ENCODE measurements around the gene KIAA1671. TPM values are rescaled to one million over a fixed set of nuclear protein-coding genes. Genes with fewer than 3 reads are reported as not detected.
"Not testable (repeated sequence)": the region's sequence is repeated elsewhere in the genome, so short reads cannot be mapped to it uniquely, and the experiment has no call there.

KIAA1671 gene
- total and polyA plus RNA-seq, 2 donors = 13.0 to 19.0 TPM

DNA sequence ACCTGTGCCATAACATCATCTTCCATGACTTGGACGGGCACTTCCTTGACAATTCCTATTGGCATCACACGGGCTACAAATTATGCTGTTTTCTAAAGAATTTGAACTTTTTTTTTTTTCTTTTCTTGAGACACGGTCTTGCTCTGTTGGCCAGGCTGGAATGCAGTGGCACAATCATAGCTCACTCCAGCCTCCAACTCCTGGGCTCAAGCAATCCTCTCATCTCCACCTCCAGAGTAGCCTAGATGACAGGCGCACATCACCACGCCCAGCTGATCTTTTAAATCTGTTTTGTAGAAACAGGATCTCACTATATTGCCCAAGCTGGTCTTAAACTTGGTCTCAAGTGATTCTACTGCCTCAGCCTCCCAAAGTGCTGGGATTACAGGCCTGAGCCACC is 243.8 kb downstream of the KIAA1671 start:
- no peak for DNase-seq (ENCODE audit: extremely low spot score)
- Histone ChIP-seq H3K4me1 (ENCODE audit: insufficient read depth) (no peaks in the 10 kb centered on the region), H3K27ac (ENCODE audit: low read depth) (no peak overlapping the region), H3K36me3 (ENCODE audit: insufficient read depth) (no peaks in the 10 kb centered on the region), H3K4me3 (ENCODE audit: low read depth, low read length) (no peak overlapping the region)
- WGBS = 86% methylated on average over 5 of the region's 5 CpGs

GRCh38 chr22:25197340-25197739 is 244.8 kb downstream of the KIAA1671 start:
- Histone ChIP-seq H3K36me3 (ENCODE audit: insufficient read depth) (no peaks in the 10 kb centered on the region), H3K27ac (ENCODE audit: low read depth) (no peak overlapping the region), H3K4me3 (ENCODE audit: low read depth, low read length) (no peak overlapping the region), H3K4me1 (ENCODE audit: insufficient read depth) (no peaks in the 10 kb centered on the region)
- 87% methylated on average over 4 of the region's 4 CpGs for WGBS
- DNase-seq (ENCODE audit: extremely low spot score) = no peak

DNA sequence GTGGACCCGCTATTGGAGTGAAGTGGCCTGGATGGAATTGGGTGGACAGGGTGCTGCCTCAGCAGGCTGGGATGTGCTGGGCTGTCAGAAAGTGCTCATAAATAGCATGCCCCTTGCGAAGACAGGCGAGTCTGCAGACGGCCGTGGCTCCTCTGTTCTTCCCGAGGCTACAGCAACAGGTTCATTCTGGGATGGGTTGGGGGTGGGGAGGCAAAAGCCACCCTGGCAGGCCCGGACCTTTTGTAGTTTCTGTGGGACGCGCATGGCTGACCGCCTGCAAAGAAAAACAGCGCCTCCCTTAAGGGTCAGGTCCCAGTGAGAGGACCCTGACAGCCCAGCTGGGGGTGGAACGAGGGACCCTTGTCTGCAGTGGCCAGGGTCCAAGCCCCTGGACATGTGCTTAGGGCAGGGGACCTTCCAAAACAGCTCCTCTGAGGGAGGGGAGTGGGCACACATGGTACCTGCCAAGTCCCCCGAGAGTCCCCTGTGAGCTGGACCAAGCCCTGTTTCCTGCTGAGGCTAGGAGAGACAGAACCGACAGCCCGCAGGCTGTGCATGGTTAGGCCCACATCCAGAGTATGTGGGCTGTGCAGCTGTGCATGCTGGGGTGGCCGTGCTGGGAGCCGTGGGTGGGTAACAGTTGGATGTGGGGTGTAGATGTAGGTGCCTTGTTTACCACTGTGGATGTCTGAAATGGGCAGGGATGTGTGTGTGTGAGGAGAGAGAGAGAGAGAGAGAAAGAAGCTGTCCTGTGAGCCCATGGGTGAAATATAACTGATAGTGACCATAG is 247.4 kb downstream of the KIAA1671 start, which contains the start of gene CRYBB3:
Gene CRYBB3 (plus strand): TSS at position 128 of the 790 bp plus-strand sequence. CDS start 1,539 bp downstream, outside the sequence.
- no peak within 1 kb of the TSS for H3K27ac ChIP-seq (ENCODE audit: low read depth)
- H3K4me3 ChIP-seq (ENCODE audit: low read depth, low read length) = no peak within 1 kb of the TSS
- no peaks in the 10 kb centered on the region for H3K4me1 ChIP-seq (ENCODE audit: insufficient read depth)
- H3K36me3 ChIP-seq (ENCODE audit: insufficient read depth) = no peaks in the 10 kb centered on the region
- WGBS = 67% methylated on average over 17 of the region's 17 CpGs
- no peak for DNase-seq (ENCODE audit: extremely low spot score)

- no peaks in the 10 kb centered on the region for H3K4me1 ChIP-seq (ENCODE audit: insufficient read depth)
- 82% methylated on average over 7 of the region's 7 CpGs for WGBS
- no peak overlapping the region for H3K4me3 ChIP-seq (ENCODE audit: low read depth, low read length)
- DNase-seq (ENCODE audit: extremely low spot score) = no peak
- H3K36me3 ChIP-seq (ENCODE audit: insufficient read depth) = no peaks in the 10 kb centered on the region
- H3K27ac ChIP-seq (ENCODE audit: low read depth) = no peak overlapping the region
Measured at GRCh38 chr22:25200967-25201366, 248.5 kb downstream of the KIAA1671 start.

DNA sequence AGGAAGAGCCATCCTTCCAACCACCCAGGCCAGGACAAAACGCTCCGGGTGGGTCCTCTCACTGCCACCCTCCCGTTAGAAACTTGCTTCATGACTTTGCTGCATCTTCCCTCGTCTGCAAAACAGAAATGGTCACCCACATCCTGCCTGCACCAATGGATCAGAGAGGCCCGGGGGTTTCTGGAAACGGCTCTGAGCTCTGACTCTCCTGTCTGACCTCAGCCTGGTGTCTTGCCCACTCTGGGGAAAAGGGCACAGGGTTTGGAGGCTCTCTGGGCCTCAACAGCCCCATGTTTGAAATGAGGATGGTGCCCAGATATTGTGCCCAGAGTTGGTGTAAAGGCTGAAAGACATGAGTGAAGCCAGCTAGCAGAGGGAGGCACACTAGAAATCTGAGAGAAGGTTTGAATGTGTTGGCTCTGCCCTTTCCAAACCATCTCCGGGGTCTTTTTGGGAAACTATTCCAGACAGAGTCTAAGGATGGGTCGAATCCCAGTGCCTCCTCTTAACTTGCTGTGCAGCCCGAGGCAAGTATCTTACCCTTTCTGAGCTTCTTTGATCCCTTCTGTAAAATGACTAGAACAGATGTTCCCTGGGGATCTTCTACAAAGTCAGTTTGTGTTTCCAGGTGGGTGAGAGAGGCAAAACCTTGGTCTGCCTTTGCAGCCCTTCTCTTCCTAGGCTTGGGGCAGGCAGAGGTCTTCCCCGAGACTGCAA is 249.2 kb downstream of the KIAA1671 start:
- no peak for DNase-seq (ENCODE audit: extremely low spot score)
- WGBS = 68% methylated on average over 10 of the region's 10 CpGs
- H3K4me3 ChIP-seq (ENCODE audit: low read depth, low read length) = no peak overlapping the region
- H3K36me3 ChIP-seq (ENCODE audit: insufficient read depth) = no peaks in the 10 kb centered on the region
- H3K4me1 ChIP-seq (ENCODE audit: insufficient read depth) = no peaks in the 10 kb centered on the region
- no peak overlapping the region for H3K27ac ChIP-seq (ENCODE audit: low read depth)

- Histone ChIP-seq H3K27ac (ENCODE audit: low read depth) (no peak overlapping the region), H3K4me3 (ENCODE audit: low read depth, low read length) (no peak overlapping the region), H3K4me1 (ENCODE audit: insufficient read depth) (no peaks in the 10 kb centered on the region), H3K36me3 (ENCODE audit: insufficient read depth) (no peaks in the 10 kb centered on the region)
- WGBS = 51% methylated on average over 15 of the region's 15 CpGs
- DNase-seq (ENCODE audit: extremely low spot score) = no peak
Measured at GRCh38 chr22:25202290-25202921, 249.9 kb downstream of the KIAA1671 start.

DNA sequence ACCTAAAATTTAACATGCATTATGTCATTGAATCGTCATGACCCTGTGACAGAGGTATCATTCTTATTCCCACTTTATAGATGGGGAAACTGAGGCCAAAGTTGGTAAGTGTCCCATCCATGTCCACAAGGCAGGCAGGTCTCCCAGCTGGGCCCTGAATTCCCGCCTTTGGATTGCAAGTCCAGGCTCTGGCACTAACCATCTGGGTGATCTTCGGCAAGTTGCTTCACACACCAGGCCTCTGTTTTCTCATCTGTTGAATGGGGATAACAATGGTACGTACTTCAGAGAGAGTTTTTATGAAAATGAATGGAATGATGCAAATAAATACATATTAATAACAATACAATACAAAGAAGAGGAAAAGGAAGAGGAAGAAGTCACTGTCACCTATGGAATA is 250.6 kb downstream of the KIAA1671 start:
- no peaks in the 10 kb centered on the region for H3K4me1 ChIP-seq (ENCODE audit: insufficient read depth)
- no peaks in the 10 kb centered on the region for H3K36me3 ChIP-seq (ENCODE audit: insufficient read depth)
- DNase-seq (ENCODE audit: extremely low spot score) = no peak
- WGBS = 91% methylated on average over 4 of the region's 4 CpGs
- no peak overlapping the region for H3K27ac ChIP-seq (ENCODE audit: low read depth)
- H3K4me3 ChIP-seq (ENCODE audit: low read depth, low read length) = no peak overlapping the region

GRCh38 chr22:25204547-25204946 is 252.0 kb downstream of the KIAA1671 start:
- not testable (repeated sequence) for H3K27ac ChIP-seq (ENCODE audit: low read depth); DNase-seq (ENCODE audit: extremely low spot score); H3K36me3 ChIP-seq (ENCODE audit: insufficient read depth); H3K4me3 ChIP-seq (ENCODE audit: low read depth, low read length); H3K4me1 ChIP-seq (ENCODE audit: insufficient read depth)
- WGBS = 77% methylated on average over 7 of the region's 7 CpGs

GRCh38 chr22:25205847-25206246 is 253.3 kb downstream of the KIAA1671 start:
- Histone ChIP-seq H3K36me3 (ENCODE audit: insufficient read depth) (no peaks in the 10 kb centered on the region), H3K27ac (ENCODE audit: low read depth) (no peak overlapping the region), H3K4me3 (ENCODE audit: low read depth, low read length) (no peak overlapping the region), H3K4me1 (ENCODE audit: insufficient read depth) (no peaks in the 10 kb centered on the region)
- WGBS = 93% methylated on average over 1 of the region's 1 CpG
- DNase-seq (ENCODE audit: extremely low spot score) = no peak

- no peak for DNase-seq (ENCODE audit: extremely low spot score)
- no peaks in the 10 kb centered on the region for H3K36me3 ChIP-seq (ENCODE audit: insufficient read depth)
- no peak overlapping the region for H3K4me3 ChIP-seq (ENCODE audit: low read depth, low read length)
- H3K4me1 ChIP-seq (ENCODE audit: insufficient read depth) = no peaks in the 10 kb centered on the region
- 89% methylated on average over 21 of the region's 21 CpGs for WGBS
- H3K27ac ChIP-seq (ENCODE audit: low read depth) = no peak overlapping the region
Measured at GRCh38 chr22:25206998-25207397, 254.5 kb downstream of the KIAA1671 start.

DNA sequence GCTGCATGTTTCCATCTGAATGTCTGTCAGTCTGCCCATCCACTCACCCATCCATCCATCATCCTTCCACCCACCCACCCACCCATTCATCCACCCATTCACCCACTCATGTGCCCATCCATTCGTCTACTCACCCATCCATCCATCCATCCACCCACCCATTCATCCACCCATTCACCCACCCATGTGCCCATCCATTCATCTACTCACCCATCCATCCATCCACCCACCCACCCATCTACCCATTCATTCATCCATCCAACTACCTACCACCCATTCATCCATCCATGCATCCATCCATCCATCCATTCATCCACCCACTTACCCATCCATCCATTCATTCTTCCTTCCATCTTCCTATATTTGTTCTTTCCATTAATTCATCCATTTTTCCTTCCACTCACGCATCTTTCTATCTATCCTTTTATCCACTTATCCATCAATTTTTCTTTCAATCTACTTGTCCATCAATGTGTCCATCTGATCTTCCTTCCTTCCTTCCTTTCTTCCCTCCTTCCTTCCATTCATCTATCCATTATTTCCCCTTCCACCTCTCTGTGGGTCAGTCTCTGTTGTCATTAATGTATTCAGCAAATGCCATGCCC is 255.1 kb downstream of the KIAA1671 start:
- H3K4me1 ChIP-seq (ENCODE audit: insufficient read depth) = no peaks in the 10 kb centered on the region
- H3K27ac ChIP-seq (ENCODE audit: low read depth) = no peak overlapping the region
- WGBS = 46% methylated on average over 2 of the region's 2 CpGs
- H3K4me3 ChIP-seq (ENCODE audit: low read depth, low read length) = no peak overlapping the region
- no peaks in the 10 kb centered on the region for H3K36me3 ChIP-seq (ENCODE audit: insufficient read depth)
- no peak for DNase-seq (ENCODE audit: extremely low spot score)

GRCh38 chr22:25208328-25208727 is 255.8 kb downstream of the KIAA1671 start:
- 90% methylated on average over 2 of the region's 2 CpGs for WGBS
- H3K36me3 ChIP-seq (ENCODE audit: insufficient read depth) = no peaks in the 10 kb centered on the region
- H3K4me1 ChIP-seq (ENCODE audit: insufficient read depth) = no peaks in the 10 kb centered on the region
- no peak overlapping the region for H3K4me3 ChIP-seq (ENCODE audit: low read depth, low read length)
- no peak for DNase-seq (ENCODE audit: extremely low spot score)
- no peak overlapping the region for H3K27ac ChIP-seq (ENCODE audit: low read depth)

- Histone ChIP-seq H3K27ac (ENCODE audit: low read depth) (no peak overlapping the region), H3K4me1 (ENCODE audit: insufficient read depth) (no peaks in the 10 kb centered on the region), H3K4me3 (ENCODE audit: low read depth, low read length) (no peak overlapping the region), H3K36me3 (ENCODE audit: insufficient read depth) (no peaks in the 10 kb centered on the region)
- DNase-seq (ENCODE audit: extremely low spot score) = no peak
- 72% methylated on average over 17 of the region's 17 CpGs for WGBS
Measured at GRCh38 chr22:25208743-25209505, 256.4 kb downstream of the KIAA1671 start.
